Measurements from ENCODE around the gene RCAN3.

The RCAN3 gene

GRCh38 chr1:24564695-24565094, 62.1 kb downstream of the RCAN3 start:
- H3K4me1 ChIP-seq (ENCODE audit: insufficient read depth, low read length) = no peaks in the 10 kb centered on the region
- DNase-seq (no peak), ATAC-seq (ENCODE audit: insufficient read depth, low read depth) (no peak)
- no peak overlapping the region for H3K9ac ChIP-seq (ENCODE audit: low read depth, low read length)
- no peaks in the 10 kb centered on the region for H3K9me3 ChIP-seq (ENCODE audit: insufficient read depth, low read length, severe bottlenecking)
- no peaks in the 10 kb centered on the region for H3K27me3 ChIP-seq (ENCODE audit: insufficient read depth, low read length, poor library complexity)
- no peaks in the 10 kb centered on the region for H3K36me3 ChIP-seq (ENCODE audit: insufficient read depth, low read length)
- H3K4me3 ChIP-seq (ENCODE audit: low read depth in 1 of 2, low read length in 2 of 2) = no peak overlapping the region
- H3K4me2 ChIP-seq (ENCODE audit: insufficient read depth, low read length) = no peak overlapping the region
- TF ChIP-seq EZH2 (IDR thresholded peaks at IDR 0.05; ENCODE audit: borderline replicate concordance, low read depth, low read length, severe bottlenecking) (no peak), CTCF (IDR thresholded peaks at IDR 0.05; ENCODE audit: borderline replicate concordance, extremely low read depth, low read length, poor library complexity, severe bottlenecking) (no peak)
- H4K20me1 ChIP-seq (ENCODE audit: insufficient read depth, low read length) = no peaks in the 10 kb centered on the region
- H3K27ac ChIP-seq (ENCODE audit: low read length) = no peak overlapping the region
- no peaks in the 10 kb centered on the region for H3K79me2 ChIP-seq (ENCODE audit: insufficient read depth, low read length)
- H2AFZ ChIP-seq (ENCODE audit: low read depth, low read length) = no peak overlapping the region

- no peaks in the 10 kb centered on the region for H3K9me3 ChIP-seq (ENCODE audit: insufficient read depth, low read length, severe bottlenecking)
- no peak overlapping the region for H3K27ac ChIP-seq (ENCODE audit: low read length)
- no peaks in the 10 kb centered on the region for H3K4me1 ChIP-seq (ENCODE audit: insufficient read depth, low read length)
- no peak overlapping the region for H3K4me3 ChIP-seq (ENCODE audit: low read depth in 1 of 2, low read length in 2 of 2)
- H3K27me3 ChIP-seq (ENCODE audit: insufficient read depth, low read length, poor library complexity) = no peaks in the 10 kb centered on the region
- H3K79me2 ChIP-seq (ENCODE audit: insufficient read depth, low read length) = no peaks in the 10 kb centered on the region
- no peak overlapping the region for H3K9ac ChIP-seq (ENCODE audit: low read depth, low read length)
- no peak for ATAC-seq (ENCODE audit: insufficient read depth, low read depth)
- TF ChIP-seq CTCF (IDR thresholded peaks at IDR 0.05; ENCODE audit: borderline replicate concordance, extremely low read depth, low read length, poor library complexity, severe bottlenecking) (no peak), EZH2 (IDR thresholded peaks at IDR 0.05; ENCODE audit: borderline replicate concordance, low read depth, low read length, severe bottlenecking) (no peak)
- H4K20me1 ChIP-seq (ENCODE audit: insufficient read depth, low read length) = no peaks in the 10 kb centered on the region
- H3K4me2 ChIP-seq (ENCODE audit: insufficient read depth, low read length) = no peak overlapping the region
- H3K36me3 ChIP-seq (ENCODE audit: insufficient read depth, low read length) = no peaks in the 10 kb centered on the region
- H2AFZ ChIP-seq (ENCODE audit: low read depth, low read length) = no peak overlapping the region
- no peak for DNase-seq
These were observed 63.7 kb downstream of the RCAN3 start for GRCh38 chr1:24566236-24566867.

DNA sequence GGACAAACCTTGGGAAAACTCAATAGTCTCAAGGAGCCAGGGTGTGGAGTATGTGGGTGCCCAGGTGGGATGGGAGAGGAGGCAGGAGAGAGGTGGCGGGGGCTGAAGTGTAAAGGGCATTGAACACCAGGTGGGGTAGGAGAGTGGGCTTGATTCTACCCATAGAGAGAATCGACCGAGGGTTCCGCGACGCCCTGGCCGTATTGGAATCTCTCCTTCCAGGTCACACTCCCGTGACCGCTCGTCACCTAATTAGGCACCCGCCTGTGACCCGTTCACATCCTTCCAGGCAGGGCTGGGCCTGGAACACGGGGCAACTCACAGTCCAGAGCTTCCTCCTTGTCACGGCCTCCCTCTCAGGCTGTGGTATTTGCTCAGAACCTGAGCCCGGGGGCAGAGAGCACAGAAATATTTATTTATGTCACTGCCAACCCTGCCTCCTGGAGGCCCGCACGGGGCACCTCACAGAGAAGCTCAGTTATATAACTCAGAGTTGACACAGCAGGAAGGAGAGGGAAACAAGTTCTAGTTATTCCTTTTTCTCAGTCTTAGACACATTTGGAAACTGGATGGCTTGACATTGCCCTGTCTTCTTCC, 65.3 kb downstream of the RCAN3 start:
- no peak overlapping the region for H2AFZ ChIP-seq (ENCODE audit: low read depth, low read length)
- no peak overlapping the region for H3K9ac ChIP-seq (ENCODE audit: low read depth, low read length)
- no peak overlapping the region for H3K27ac ChIP-seq (ENCODE audit: low read length)
- no peaks in the 10 kb centered on the region for H3K79me2 ChIP-seq (ENCODE audit: insufficient read depth, low read length)
- DNase-seq (no peak), ATAC-seq (ENCODE audit: insufficient read depth, low read depth) (no peak)
- H3K4me2 ChIP-seq (ENCODE audit: insufficient read depth, low read length) = no peak overlapping the region
- H3K4me1 ChIP-seq (ENCODE audit: insufficient read depth, low read length) = no peaks in the 10 kb centered on the region
- H3K27me3 ChIP-seq (ENCODE audit: insufficient read depth, low read length, poor library complexity) = no peaks in the 10 kb centered on the region
- no peaks in the 10 kb centered on the region for H3K9me3 ChIP-seq (ENCODE audit: insufficient read depth, low read length, severe bottlenecking)
- TF ChIP-seq EZH2 (IDR thresholded peaks at IDR 0.05; ENCODE audit: borderline replicate concordance, low read depth, low read length, severe bottlenecking) (no peak), CTCF (IDR thresholded peaks at IDR 0.05; ENCODE audit: borderline replicate concordance, extremely low read depth, low read length, poor library complexity, severe bottlenecking) (peak; percentile 6)
- no peak overlapping the region for H3K4me3 ChIP-seq (ENCODE audit: low read depth in 1 of 2, low read length in 2 of 2)
- no peaks in the 10 kb centered on the region for H4K20me1 ChIP-seq (ENCODE audit: insufficient read depth, low read length)
- no peaks in the 10 kb centered on the region for H3K36me3 ChIP-seq (ENCODE audit: insufficient read depth, low read length)

Measured in DND-41 (cell line).